ENCODE measurements around the gene EDAR. TPM values are rescaled to one million over a fixed set of nuclear protein-coding genes. Genes with fewer than 3 reads are reported as not detected.

Gene EDAR
- total RNA-seq, 6 experiments from 2014 or later: not detected

DNA sequence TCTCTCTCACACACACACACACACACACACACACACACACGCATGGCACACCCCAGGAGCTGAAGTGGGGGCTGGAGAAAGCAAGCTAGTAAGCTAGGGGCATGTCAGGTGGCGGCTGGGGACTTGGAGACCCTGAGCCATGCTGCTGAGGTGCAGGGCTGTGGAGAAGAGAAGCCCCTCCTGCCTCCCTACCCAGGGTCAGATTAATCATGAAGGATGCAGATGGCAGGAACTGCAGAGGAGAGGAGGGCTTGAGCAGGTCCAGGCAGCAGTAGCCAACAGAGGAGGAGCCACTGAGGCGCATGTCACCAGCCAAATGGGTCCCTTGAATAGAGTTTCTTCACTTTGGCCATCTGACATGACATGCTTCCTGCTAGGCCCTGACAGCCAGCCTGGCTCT, 9.6 kb downstream of the EDAR start:
- peaks cover 68% of the 10 kb centered on the region for H3K27me3 Mint-ChIP-seq (ENCODE audit: insufficient read depth)
- TF ChIP-seq, protein P1, sequence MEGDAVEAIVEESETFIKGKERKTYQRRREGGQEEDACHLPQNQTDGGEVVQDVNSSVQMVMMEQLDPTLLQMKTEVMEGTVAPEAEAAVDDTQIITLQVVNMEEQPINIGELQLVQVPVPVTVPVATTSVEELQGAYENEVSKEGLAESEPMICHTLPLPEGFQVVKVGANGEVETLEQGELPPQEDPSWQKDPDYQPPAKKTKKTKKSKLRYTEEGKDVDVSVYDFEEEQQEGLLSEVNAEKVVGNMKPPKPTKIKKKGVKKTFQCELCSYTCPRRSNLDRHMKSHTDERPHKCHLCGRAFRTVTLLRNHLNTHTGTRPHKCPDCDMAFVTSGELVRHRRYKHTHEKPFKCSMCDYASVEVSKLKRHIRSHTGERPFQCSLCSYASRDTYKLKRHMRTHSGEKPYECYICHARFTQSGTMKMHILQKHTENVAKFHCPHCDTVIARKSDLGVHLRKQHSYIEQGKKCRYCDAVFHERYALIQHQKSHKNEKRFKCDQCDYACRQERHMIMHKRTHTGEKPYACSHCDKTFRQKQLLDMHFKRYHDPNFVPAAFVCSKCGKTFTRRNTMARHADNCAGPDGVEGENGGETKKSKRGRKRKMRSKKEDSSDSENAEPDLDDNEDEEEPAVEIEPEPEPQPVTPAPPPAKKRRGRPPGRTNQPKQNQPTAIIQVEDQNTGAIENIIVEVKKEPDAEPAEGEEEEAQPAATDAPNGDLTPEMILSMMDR (IDR thresholded peaks at IDR 0.05): no peak
- no peak for DNase-seq
- H3K4me1 Mint-ChIP-seq (ENCODE audit: low read depth): no peaks in the 10 kb centered on the region
- no peaks in the 10 kb centered on the region for H3K9me3 Mint-ChIP-seq
- H3K4me3 Mint-ChIP-seq: no peak overlapping the region
- no peaks in the 10 kb centered on the region for H3K36me3 Mint-ChIP-seq (ENCODE audit: low read depth)
- no peak overlapping the region for H3K27ac Mint-ChIP-seq

- Mint-ChIP-seq H3K4me3 (no peak overlapping the region), H3K36me3 (ENCODE audit: low read depth) (no peaks in the 10 kb centered on the region), H3K4me1 (ENCODE audit: low read depth) (no peaks in the 10 kb centered on the region), H3K27me3 (ENCODE audit: insufficient read depth) (peaks cover 65% of the 10 kb centered on the region), H3K9me3 (no peaks in the 10 kb centered on the region), H3K27ac (no peak overlapping the region)
- TF ChIP-seq, protein P1 (IDR thresholded peaks at IDR 0.05): no peak
- DNase-seq: no peak
Observed at GRCh38 chr2:108978709-108979111, 10.3 kb downstream of the EDAR start.

DNA sequence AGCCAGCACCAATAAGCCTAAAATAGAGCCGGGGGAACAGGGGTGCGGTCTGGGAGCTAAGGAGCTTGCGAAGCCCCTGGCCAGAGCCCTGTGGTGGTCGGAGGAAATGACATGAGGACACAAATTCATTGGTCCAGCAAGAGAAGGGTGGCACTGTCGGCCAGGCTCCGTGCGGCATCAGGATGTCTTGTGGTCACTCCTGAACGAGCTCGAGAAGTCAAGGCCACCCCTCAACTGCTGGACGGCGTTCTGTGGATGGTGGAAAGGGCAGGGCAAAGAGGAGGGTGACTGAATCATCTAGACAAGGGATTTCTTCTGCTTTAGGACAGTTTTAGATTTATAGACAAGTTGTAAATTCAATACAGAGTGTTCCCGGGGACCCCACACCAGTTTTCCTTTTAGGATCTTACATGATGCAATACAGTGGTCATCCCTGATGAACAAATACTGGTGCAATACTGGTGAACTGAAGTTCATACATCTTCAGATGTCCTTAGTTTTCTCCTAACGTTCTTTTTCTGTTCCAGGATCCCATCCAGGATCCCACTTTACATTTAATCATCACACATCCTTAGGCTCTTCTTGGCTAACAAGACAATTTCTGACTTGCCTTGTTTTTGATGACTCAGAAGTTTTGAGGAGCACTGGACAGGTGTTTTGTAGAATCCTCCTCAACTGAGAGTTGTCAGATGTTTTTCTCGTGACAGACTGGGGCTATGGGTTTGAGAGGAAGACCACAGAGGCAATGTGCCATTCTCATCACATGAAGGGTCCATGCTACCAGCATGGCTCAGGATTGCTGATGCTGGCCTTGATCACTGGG, 13.2 kb downstream of the EDAR start:
- Mint-ChIP-seq H3K36me3 (ENCODE audit: low read depth) (no peaks in the 10 kb centered on the region), H3K27ac (no peak overlapping the region), H3K4me1 (ENCODE audit: low read depth) (peaks cover 15% of the 10 kb centered on the region), H3K9me3 (no peaks in the 10 kb centered on the region), H3K27me3 (ENCODE audit: insufficient read depth) (peaks cover 47% of the 10 kb centered on the region), H3K4me3 (no peak overlapping the region)
- TF ChIP-seq, protein P1 (IDR thresholded peaks at IDR 0.05): no peak
- DNase-seq: no peak

GRCh38 chr2:108974674-108975073, 14.3 kb downstream of the EDAR start:
- Mint-ChIP-seq H3K27me3 (ENCODE audit: insufficient read depth) (peaks cover 47% of the 10 kb centered on the region), H3K9me3 (no peaks in the 10 kb centered on the region), H3K4me3 (no peak overlapping the region), H3K27ac (no peak overlapping the region), H3K4me1 (ENCODE audit: low read depth) (peaks cover 15% of the 10 kb centered on the region), H3K36me3 (ENCODE audit: low read depth) (no peaks in the 10 kb centered on the region)
- TF ChIP-seq, protein P1 (IDR thresholded peaks at IDR 0.05): no peak
- no peak for DNase-seq

- Mint-ChIP-seq H3K36me3 (ENCODE audit: low read depth) (no peaks in the 10 kb centered on the region), H3K4me3 (no peak overlapping the region), H3K4me1 (ENCODE audit: low read depth) (peaks cover 15% of the 10 kb centered on the region), H3K9me3 (no peaks in the 10 kb centered on the region), H3K27me3 (ENCODE audit: insufficient read depth) (peaks cover 49% of the 10 kb centered on the region), H3K27ac (no peak overlapping the region)
- TF ChIP-seq, protein P1 (IDR thresholded peaks at IDR 0.05): no peak
- no peak for DNase-seq
Observed at GRCh38 chr2:108972663-108973062, 16.4 kb downstream of the EDAR start.
